ENCODE results near the gene LIN54. TPM values are rescaled to one million over a fixed set of nuclear protein-coding genes. Genes with fewer than 3 reads are reported as not detected.

The LIN54 gene
- total and polyA plus RNA-seq, 2 of the 13 experiments (the other 11 are each of a cell fraction or from before 2014, with no cell fraction given), result 25.2 to 32.9 TPM

- Histone ChIP-seq H3K4me3 (replicated peaks in 1 of 3; ENCODE audit: insufficient read depth in 1 of 3, low read depth in 2 of 3, low read length in 3 of 3) (no peak overlapping the region), H3K79me2 (ENCODE audit: insufficient read depth, low read length) (peaks cover 21% of the 10 kb centered on the region), H3K27me3 (ENCODE audit: control insufficient read depth in 1 of 2, insufficient read depth in 2 of 2, low read length in 2 of 2) (no peaks in the 10 kb centered on the region), H4K20me1 (ENCODE audit: insufficient read depth, low read length) (no peaks in the 10 kb centered on the region), H2AFZ (ENCODE audit: low read length) (no peak overlapping the region), H3K36me3 (replicated peaks in 1 of 2; ENCODE audit: control insufficient read depth in 1 of 2, insufficient read depth in 2 of 2, low read length in 2 of 2) (peaks cover 1 to 13% of the 10 kb centered on the region in 2 experiments), H3K27ac (ENCODE audit: extremely low read length, insufficient read depth, low read length) (no peak overlapping the region), H3K9me3 (ENCODE audit: low read length) (no peaks in the 10 kb centered on the region), H3K4me2 (ENCODE audit: low read depth, low read length) (no peak overlapping the region), H3K4me1 (ENCODE audit: insufficient read depth, low read length) (peaks cover 14% of the 10 kb centered on the region), H3K9ac (ENCODE audit: insufficient read depth, low read depth, low read length) (no peak overlapping the region)
- in situ Hi-C loops (cut with HindIII; ENCODE audit: extremely low pct_ligation_motif_present, low pct_unique_long_range_greater_than_20kb), result no loop called here
- no peak for ATAC-seq
- ChIA-PET CTCF (ENCODE audit: low intra/inter-chr PET ratio, low total read pairs) (no interaction called here), POLR2A (no interaction called here)
- 95% methylated on average over 3 of the region's 3 CpGs for WGBS (ENCODE audit: low lambda C conversion rate)
- FAIRE-seq, result no peak
- intact Hi-C loops (cut with micrococcal nuclease; ENCODE audit: unreplicated experiment), result no loop called here
- no peak for TF ChIP-seq SATB2 (CRISPR knock-in tag; IDR thresholded peaks at IDR 0.05)
- TF ChIP-seq ZNF609 (CRISPR knock-in tag; IDR thresholded peaks at IDR 0.05; ENCODE audit: borderline replicate concordance), result no peak
- TF ChIP-seq TARDBP (CRISPR knock-in tag; IDR thresholded peaks at IDR 0.05), result no peak
- no peak for TF ChIP-seq MXD4 (CRISPR knock-in tag; IDR thresholded peaks at IDR 0.05)
- BruUV-seq (replicated peaks), result no TSS peak
- no peak for DNase-seq (ENCODE audit: low spot score)
Measured at GRCh38 chr4:82906469-82906868, 104.2 kb downstream of the LIN54 start.
